HCT116 (cell line): ENCODE results near the gene FHL2. TPM values are rescaled to one million over a fixed set of nuclear protein-coding genes. Genes with fewer than 3 reads are reported as not detected.

Experiments used
- ATAC-seq: fragments of 200-7000 bp; cut with Tn5 transposase; 2 replicates; pipeline ENCODE4 v1.9.1; 2020; ENCODE audit warnings: mild to moderate bottlenecking, moderate library complexity
- BruUV-seq: library from RNA; stranded (reverse); fragments of 400-500 nt; replicated peaks from 2 replicates; lab custom pipeline; 2021; lab: Mats Ljungman, UMichigan
- CTCF ChIA-PET: fragments of 300-600 bp; sonication (Branson Sonifier 250); formaldehyde crosslinking; loops from one replicate; lab custom pipeline; 2021; ENCODE audit warnings: antibody characterized with exemption; lab: Charles Lee
- POLR2A ChIA-PET: fragments of 300-600, 350-600 bp; sonication (Branson Sonifier 250); formaldehyde crosslinking; loops from one replicate; lab custom pipeline; 2021; ENCODE audit warnings: antibody characterized with exemption; lab: Charles Lee
- RAD21 ChIA-PET, 2 experiments: fragments of 300-600 bp; sonication (Branson Sonifier 250); formaldehyde crosslinking; loops; one replicate each; lab custom pipeline; 2023; ENCODE audit warnings: low total read pairs in 2 of 2; ENCODE audit not compliant: uncharacterized antibody in 2 of 2, unreplicated experiment in 2 of 2, low non-redundant PET in 1 of 2; lab: Charles Lee
- DNase-seq: peaks from one replicate; pipeline ENCODE4 v3.0.0-alpha.2; 2010; ENCODE audit warnings: low read depth, low spot score
- H2AFZ ChIP-seq: fragments of 200-600 bp; shearing (Covaris generic), sonication (generic); 2 replicates; pipeline ENCODE4 v1.6.1; 2017; ENCODE audit warnings: low read depth, mixed run types, mixed read lengths, antibody characterized with exemption, low read length; ENCODE audit not compliant: poor library complexity, severe bottlenecking
- H3K27ac ChIP-seq: 2 replicates; pipeline ENCODE4 v1.5.1; 2012; ENCODE audit warnings: low read depth, low read length
- H3K27me3 ChIP-seq: fragments of 200-600 bp; sonication (generic); 2 replicates; pipeline ENCODE4 v1.6.1; 2016; ENCODE audit warnings: mixed run types, low read length, mixed read lengths; ENCODE audit not compliant: insufficient read depth
- H3K36me3 ChIP-seq, 2 experiments: fragments of 200-500 bp in 1 of 2; fragments of 200-600 bp in 1 of 2; sonication (Bioruptor generic) in 1 of 2; sonication (generic) in 1 of 2; 2 replicates each; pipeline versions ENCODE4 v1.5.1 to v1.6.1; 2014 to 2016; ENCODE audit warnings: low read length in 2 of 2, inconsistent platforms in 1 of 2, mixed read lengths in 1 of 2, mixed run types in 1 of 2; ENCODE audit not compliant: insufficient read depth in 2 of 2, control insufficient read depth in 1 of 2
- H3K4me1 ChIP-seq, 2 experiments: fragments of 200-600 bp in 1 of 2; sonication (generic) in 1 of 2; 2 replicates each; pipeline versions ENCODE4 v1.5.1 to v1.6.1; 2012 to 2017; ENCODE audit warnings: low read length in 2 of 2, inconsistent platforms in 1 of 2, mild to moderate bottlenecking in 1 of 2, mixed read lengths in 1 of 2, mixed run types in 1 of 2, moderate library complexity in 1 of 2; ENCODE audit not compliant: insufficient read depth in 2 of 2, control insufficient read depth in 1 of 2
- H3K4me2 ChIP-seq: fragments of 200-600 bp; sonication (generic); 2 replicates; pipeline ENCODE4 v1.6.1; 2017; ENCODE audit warnings: mixed run types, low read length, mixed read lengths
- H3K4me3 ChIP-seq, 2 experiments: fragments of 200-600 bp in 1 of 2; sonication (generic) in 1 of 2; replicated peaks in 1 of 2; 2 replicates each; pipeline ENCODE4 v1.5.1; 2011 to 2016; ENCODE audit warnings: low read length in 2 of 2, control low read depth in 1 of 2, low read depth in 1 of 2, mild to moderate bottlenecking in 1 of 2, mixed read lengths in 1 of 2, mixed run types in 1 of 2
- H3K79me2 ChIP-seq: fragments of 200-600 bp; sonication (generic); 2 replicates; pipeline ENCODE4 v1.6.1; 2017; ENCODE audit warnings: mild to moderate bottlenecking, mixed run types, low read length, moderate library complexity, mixed read lengths; ENCODE audit not compliant: insufficient read depth
- H3K9ac ChIP-seq: fragments of 200-600 bp; sonication (generic); 2 replicates; pipeline ENCODE4 v1.6.1; 2016; ENCODE audit warnings: low read length, mixed read lengths
- H3K9me2 ChIP-seq: fragments of 200-600 bp; sonication (generic), shearing (Covaris generic); 2 replicates; pipeline ENCODE4 v1.6.1; 2017; ENCODE audit warnings: mixed run types, mild to moderate bottlenecking, moderate library complexity; ENCODE audit not compliant: insufficient read depth
- H3K9me3 ChIP-seq, 2 experiments: fragments of 200-500 bp in 1 of 2; fragments of 200-600 bp in 1 of 2; sonication (Bioruptor generic) in 1 of 2; sonication (generic) in 1 of 2; 2 replicates each; pipeline ENCODE4 v1.6.1; 2014 to 2017; ENCODE audit warnings: low read length in 2 of 2, mixed read lengths in 2 of 2, inconsistent platforms in 1 of 2, low read depth in 1 of 2, mild to moderate bottlenecking in 1 of 2, mixed run types in 1 of 2, moderate library complexity in 1 of 2; ENCODE audit not compliant: control insufficient read depth in 1 of 2, insufficient read depth in 1 of 2
- H4K20me1 ChIP-seq: fragments of 200-600 bp; sonication (generic), shearing (Covaris generic); 2 replicates; pipeline ENCODE4 v1.6.1; 2017; ENCODE audit warnings: mixed run types, mild to moderate bottlenecking, moderate library complexity; ENCODE audit not compliant: insufficient read depth
- CBX3 ChIP-seq: IDR thresholded peaks from 2 replicates; pipeline ENCODE4 v1.6.1; 2012; ENCODE audit warnings: low read depth
- CEBPB ChIP-seq: IDR thresholded peaks from 2 replicates; pipeline ENCODE4 v1.6.1; 2012; ENCODE audit warnings: low read depth
- EGR1 ChIP-seq: IDR thresholded peaks from 2 replicates; pipeline ENCODE4 v1.6.1; 2012; ENCODE audit warnings: low read depth
- ELF1 ChIP-seq: IDR thresholded peaks from 2 replicates; pipeline ENCODE4 v1.6.1; 2012; ENCODE audit warnings: low read depth, borderline replicate concordance
- EZH2 ChIP-seq: fragments of 200-600 bp; sonication (generic); IDR thresholded peaks from 2 replicates; pipeline ENCODE4 v1.6.1; 2017; ENCODE audit warnings: antibody characterized with exemption, mixed run types
- EZH2phosphoT487 ChIP-seq: fragments of 200-600 bp; IDR thresholded peaks from 2 replicates; pipeline ENCODE4 v1.6.1; 2018; ENCODE audit warnings: antibody characterized with exemption, borderline replicate concordance
- JUND ChIP-seq: IDR thresholded peaks from 2 replicates; pipeline ENCODE4 v1.6.1; 2012
- MAX ChIP-seq: IDR thresholded peaks from 2 replicates; pipeline ENCODE4 v1.6.1; 2012
- POLR2A ChIP-seq: IDR thresholded peaks from 2 replicates; pipeline ENCODE4 v1.7.0; 2011; ENCODE audit warnings: borderline replicate concordance; ENCODE audit not compliant: insufficient read depth, insufficient read length; ENCODE audit errors: extremely low read depth
- POLR2AphosphoS5 ChIP-seq: IDR thresholded peaks from 2 replicates; pipeline ENCODE4 v1.6.1; 2011; ENCODE audit warnings: mild to moderate bottlenecking, low read depth, low read length, moderate library complexity
- RAD21 ChIP-seq: IDR thresholded peaks from 2 replicates; pipeline ENCODE4 v1.6.1; 2012; ENCODE audit warnings: low read depth, mild to moderate bottlenecking
- SIN3A ChIP-seq: IDR thresholded peaks from 2 replicates; pipeline ENCODE4 v1.6.1; 2012; ENCODE audit warnings: low read depth
- SP1 ChIP-seq: IDR thresholded peaks from 2 replicates; pipeline ENCODE4 v1.6.1; 2012; ENCODE audit warnings: low read depth
- SRF ChIP-seq: IDR thresholded peaks from 2 replicates; pipeline ENCODE4 v1.6.1; 2012; ENCODE audit warnings: low read depth
- TCF7L2 ChIP-seq: IDR thresholded peaks from 2 replicates; pipeline ENCODE4 v1.7.0; 2011; ENCODE audit warnings: borderline replicate concordance, inconsistent platforms; ENCODE audit not compliant: insufficient read depth, insufficient read length; ENCODE audit errors: extremely low read depth
- YY1 ChIP-seq: IDR thresholded peaks from 2 replicates; pipeline ENCODE4 v1.6.1; 2011; ENCODE audit warnings: low read length, low read depth, moderate library complexity, mild to moderate bottlenecking; ENCODE audit not compliant: insufficient replicate concordance; ENCODE audit errors: extremely low read depth
- ZNF274 ChIP-seq: fragments of 200-500 bp; sonication (Bioruptor generic); IDR thresholded peaks from 2 replicates; pipeline ENCODE4 v1.6.1; 2014; ENCODE audit warnings: mild to moderate bottlenecking, low read depth, low read length, inconsistent platforms
- intact Hi-C: fragments of 100-400 bp; cut with micrococcal nuclease; formaldehyde crosslinking; loops from 2 replicates; pipeline ENCODE4 v1.10.0; 2022
- total RNA-seq: library from RNA; stranded (reverse); gene quantifications from one replicate; pipeline ENCODE4 v1.2.1, GENCODE V29; 2021; ENCODE audit not compliant: unreplicated experiment
- TF ChIP-seq, protein P1 (sequence below): IDR thresholded peaks from 2 replicates; pipeline ENCODE4 v1.6.1; 2012; ENCODE audit warnings: low read depth
- TF ChIP-seq, protein P2 (sequence below), 3 experiments: fragments of 200-600 bp in 1 of 3; sonication (generic) in 1 of 3; IDR thresholded peaks in 2 of 3; conservative IDR thresholded peaks in 1 of 3; 2 replicates each; pipeline ENCODE4 v1.5.1; 2012 to 2017; ENCODE audit warnings: low read depth in 2 of 3, low read length in 2 of 3, antibody characterized with exemption in 1 of 3, borderline replicate concordance in 1 of 3, control low read depth in 1 of 3, mild to moderate bottlenecking in 1 of 3, mixed read lengths in 1 of 3, mixed run types in 1 of 3, moderate library complexity in 1 of 3; ENCODE audit not compliant: insufficient read depth in 1 of 3
- TF ChIP-seq, protein P3 (sequence below): IDR thresholded peaks from 2 replicates; pipeline ENCODE4 v1.6.1; 2011; ENCODE audit warnings: mild to moderate bottlenecking, low read length, moderate library complexity; ENCODE audit not compliant: insufficient replicate concordance; ENCODE audit errors: extremely low read depth

FHL2 gene
- total RNA-seq, 1 experiment from 2014 or later, result 86.6 TPM

- no peak overlapping the region for H3K27ac ChIP-seq
- intact Hi-C loops, result no loop called here
- RAD21 ChIA-PET, result no interaction called here
- no peak for DNase-seq
- no peak overlapping the region for H3K9ac ChIP-seq
- POLR2A ChIA-PET, result no interaction called here
- H3K36me3 ChIP-seq, result no peaks in the 10 kb centered on the region
- no TSS peak for BruUV-seq
- H3K9me3 ChIP-seq, result no peaks in the 10 kb centered on the region
- no peak overlapping the region for H2AFZ ChIP-seq
- H3K4me2 ChIP-seq, result no peak overlapping the region
- TF ChIP-seq JUND (no peak), RAD21 (no peak), SP1 (no peak), EZH2 (no peak), YY1 (no peak), EGR1 (no peak), POLR2A (no peak), SRF (no peak), POLR2AphosphoS5 (no peak), CBX3 (no peak), EZH2phosphoT487 (no peak), ZNF274 (no peak), CEBPB (no peak), MAX (no peak), SIN3A (no peak), TCF7L2 (no peak), ELF1 (no peak)
- TF ChIP-seq, protein P1, sequence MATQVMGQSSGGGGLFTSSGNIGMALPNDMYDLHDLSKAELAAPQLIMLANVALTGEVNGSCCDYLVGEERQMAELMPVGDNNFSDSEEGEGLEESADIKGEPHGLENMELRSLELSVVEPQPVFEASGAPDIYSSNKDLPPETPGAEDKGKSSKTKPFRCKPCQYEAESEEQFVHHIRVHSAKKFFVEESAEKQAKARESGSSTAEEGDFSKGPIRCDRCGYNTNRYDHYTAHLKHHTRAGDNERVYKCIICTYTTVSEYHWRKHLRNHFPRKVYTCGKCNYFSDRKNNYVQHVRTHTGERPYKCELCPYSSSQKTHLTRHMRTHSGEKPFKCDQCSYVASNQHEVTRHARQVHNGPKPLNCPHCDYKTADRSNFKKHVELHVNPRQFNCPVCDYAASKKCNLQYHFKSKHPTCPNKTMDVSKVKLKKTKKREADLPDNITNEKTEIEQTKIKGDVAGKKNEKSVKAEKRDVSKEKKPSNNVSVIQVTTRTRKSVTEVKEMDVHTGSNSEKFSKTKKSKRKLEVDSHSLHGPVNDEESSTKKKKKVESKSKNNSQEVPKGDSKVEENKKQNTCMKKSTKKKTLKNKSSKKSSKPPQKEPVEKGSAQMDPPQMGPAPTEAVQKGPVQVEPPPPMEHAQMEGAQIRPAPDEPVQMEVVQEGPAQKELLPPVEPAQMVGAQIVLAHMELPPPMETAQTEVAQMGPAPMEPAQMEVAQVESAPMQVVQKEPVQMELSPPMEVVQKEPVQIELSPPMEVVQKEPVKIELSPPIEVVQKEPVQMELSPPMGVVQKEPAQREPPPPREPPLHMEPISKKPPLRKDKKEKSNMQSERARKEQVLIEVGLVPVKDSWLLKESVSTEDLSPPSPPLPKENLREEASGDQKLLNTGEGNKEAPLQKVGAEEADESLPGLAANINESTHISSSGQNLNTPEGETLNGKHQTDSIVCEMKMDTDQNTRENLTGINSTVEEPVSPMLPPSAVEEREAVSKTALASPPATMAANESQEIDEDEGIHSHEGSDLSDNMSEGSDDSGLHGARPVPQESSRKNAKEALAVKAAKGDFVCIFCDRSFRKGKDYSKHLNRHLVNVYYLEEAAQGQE, result no peak
- TF ChIP-seq, protein P2, sequence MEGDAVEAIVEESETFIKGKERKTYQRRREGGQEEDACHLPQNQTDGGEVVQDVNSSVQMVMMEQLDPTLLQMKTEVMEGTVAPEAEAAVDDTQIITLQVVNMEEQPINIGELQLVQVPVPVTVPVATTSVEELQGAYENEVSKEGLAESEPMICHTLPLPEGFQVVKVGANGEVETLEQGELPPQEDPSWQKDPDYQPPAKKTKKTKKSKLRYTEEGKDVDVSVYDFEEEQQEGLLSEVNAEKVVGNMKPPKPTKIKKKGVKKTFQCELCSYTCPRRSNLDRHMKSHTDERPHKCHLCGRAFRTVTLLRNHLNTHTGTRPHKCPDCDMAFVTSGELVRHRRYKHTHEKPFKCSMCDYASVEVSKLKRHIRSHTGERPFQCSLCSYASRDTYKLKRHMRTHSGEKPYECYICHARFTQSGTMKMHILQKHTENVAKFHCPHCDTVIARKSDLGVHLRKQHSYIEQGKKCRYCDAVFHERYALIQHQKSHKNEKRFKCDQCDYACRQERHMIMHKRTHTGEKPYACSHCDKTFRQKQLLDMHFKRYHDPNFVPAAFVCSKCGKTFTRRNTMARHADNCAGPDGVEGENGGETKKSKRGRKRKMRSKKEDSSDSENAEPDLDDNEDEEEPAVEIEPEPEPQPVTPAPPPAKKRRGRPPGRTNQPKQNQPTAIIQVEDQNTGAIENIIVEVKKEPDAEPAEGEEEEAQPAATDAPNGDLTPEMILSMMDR (IDR thresholded peaks at IDR 0.05 in 2 of 3, conservative IDR thresholded peaks at IDR 0.05 in 1 of 3; ENCODE audit: borderline replicate concordance in 1 of 3, insufficient read depth in 1 of 3, low read depth in 2 of 3, low read length in 2 of 3), result no peak
- TF ChIP-seq, protein P3, sequence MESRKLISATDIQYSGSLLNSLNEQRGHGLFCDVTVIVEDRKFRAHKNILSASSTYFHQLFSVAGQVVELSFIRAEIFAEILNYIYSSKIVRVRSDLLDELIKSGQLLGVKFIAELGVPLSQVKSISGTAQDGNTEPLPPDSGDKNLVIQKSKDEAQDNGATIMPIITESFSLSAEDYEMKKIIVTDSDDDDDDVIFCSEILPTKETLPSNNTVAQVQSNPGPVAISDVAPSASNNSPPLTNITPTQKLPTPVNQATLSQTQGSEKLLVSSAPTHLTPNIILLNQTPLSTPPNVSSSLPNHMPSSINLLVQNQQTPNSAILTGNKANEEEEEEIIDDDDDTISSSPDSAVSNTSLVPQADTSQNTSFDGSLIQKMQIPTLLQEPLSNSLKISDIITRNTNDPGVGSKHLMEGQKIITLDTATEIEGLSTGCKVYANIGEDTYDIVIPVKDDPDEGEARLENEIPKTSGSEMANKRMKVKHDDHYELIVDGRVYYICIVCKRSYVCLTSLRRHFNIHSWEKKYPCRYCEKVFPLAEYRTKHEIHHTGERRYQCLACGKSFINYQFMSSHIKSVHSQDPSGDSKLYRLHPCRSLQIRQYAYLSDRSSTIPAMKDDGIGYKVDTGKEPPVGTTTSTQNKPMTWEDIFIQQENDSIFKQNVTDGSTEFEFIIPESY, result no peak
- TF ChIP-seq, all 23 proteins: peak for 0
- Histone ChIP-seq H3K4me3 (no peak overlapping the region), H4K20me1 (no peaks in the 10 kb centered on the region), H3K4me1 (no peaks in the 10 kb centered on the region), H3K79me2 (no peaks in the 10 kb centered on the region), H3K9me2 (no peaks in the 10 kb centered on the region), H3K27me3 (no peaks in the 10 kb centered on the region)
- ATAC-seq, result no peak
- CTCF ChIA-PET, result no interaction called here
Measured at GRCh38 chr2:105431367-105432043, 32.7 kb upstream of the FHL2 start.
